H9 (cell line): ENCODE data around the gene MPZL1. TPM values are rescaled to one million over a fixed set of nuclear protein-coding genes. Genes with fewer than 3 reads are reported as not detected.

Source experiments
- DNase-seq: peaks from one replicate; pipeline ENCODE4 v3.0.0-alpha.2; 2017
- H2AFZ ChIP-seq: one replicate; pipeline ENCODE4 v1.6.1; 2013; ENCODE audit warnings: mild to moderate bottlenecking, low read length, control low read depth, moderate library complexity
- H2AK5ac ChIP-seq: 2 replicates; pipeline ENCODE4 v1.6.1; 2013; ENCODE audit warnings: low read length, control low read depth, mixed read lengths; ENCODE audit not compliant: insufficient read length
- H2BK120ac ChIP-seq: one replicate; pipeline ENCODE4 v1.6.1; 2013; ENCODE audit warnings: low read depth, mild to moderate bottlenecking, low read length, control low read depth, inconsistent platforms; ENCODE audit not compliant: poor library complexity, severe bottlenecking
- H2BK12ac ChIP-seq: 2 replicates; pipeline ENCODE4 v1.6.1; 2013; ENCODE audit warnings: low read length, control low read depth, mixed read lengths, low read depth; ENCODE audit not compliant: insufficient read length
- H2BK15ac ChIP-seq: 2 replicates; pipeline ENCODE4 v1.6.1; 2013; ENCODE audit warnings: low read depth, low read length, control low read depth
- H2BK20ac ChIP-seq: one replicate; pipeline ENCODE4 v1.6.1; 2013; ENCODE audit warnings: low read depth, mild to moderate bottlenecking, low read length, control low read depth, inconsistent platforms; ENCODE audit not compliant: poor library complexity, severe bottlenecking
- H2BK5ac ChIP-seq: 2 replicates; pipeline ENCODE4 v1.6.1; 2013; ENCODE audit warnings: low read length, control low read depth, mixed read lengths; ENCODE audit not compliant: insufficient read length
- H3K14ac ChIP-seq: 2 replicates; pipeline ENCODE4 v1.6.1; 2013; ENCODE audit warnings: low read length, control low read depth; ENCODE audit not compliant: insufficient read depth
- H3K18ac ChIP-seq: 2 replicates; pipeline ENCODE4 v1.6.1; 2013; ENCODE audit warnings: low read depth, mild to moderate bottlenecking, mixed read lengths, low read length, control low read depth; ENCODE audit not compliant: insufficient read length
- H3K23ac ChIP-seq: 2 replicates; pipeline ENCODE4 v1.6.1; 2013; ENCODE audit warnings: low read length, control low read depth, mixed read lengths, low read depth; ENCODE audit not compliant: insufficient read length
- H3K23me2 ChIP-seq: 2 replicates; pipeline ENCODE4 v1.6.1; 2013; ENCODE audit warnings: low read depth, mild to moderate bottlenecking, mixed read lengths, low read length, control low read depth; ENCODE audit not compliant: insufficient read length, poor library complexity, severe bottlenecking
- H3K27ac ChIP-seq: 2 replicates; pipeline ENCODE4 v1.5.1; 2013; ENCODE audit warnings: low read length, control low read depth, mixed read lengths, low read depth; ENCODE audit not compliant: insufficient read length
- H3K27me3 ChIP-seq: 2 replicates; pipeline ENCODE4 v1.6.1; 2013; ENCODE audit warnings: low read length, control low read depth, inconsistent platforms; ENCODE audit not compliant: insufficient read depth
- H3K4ac ChIP-seq: 2 replicates; pipeline ENCODE4 v1.6.1; 2013; ENCODE audit warnings: low read depth, mild to moderate bottlenecking, control low read depth, inconsistent platforms, low read length, moderate library complexity
- H3K4me1 ChIP-seq: 2 replicates; pipeline ENCODE4 v1.6.1; 2013; ENCODE audit warnings: low read length, control low read depth, inconsistent platforms; ENCODE audit not compliant: insufficient read depth
- H3K4me2 ChIP-seq: 2 replicates; pipeline ENCODE4 v1.6.1; 2013; ENCODE audit warnings: low read length, control low read depth, mixed read lengths; ENCODE audit not compliant: insufficient read length, insufficient read depth
- H3K56ac ChIP-seq: 2 replicates; pipeline ENCODE4 v1.6.1; 2013; ENCODE audit warnings: low read depth, mild to moderate bottlenecking, mixed read lengths, low read length, control low read depth; ENCODE audit not compliant: insufficient read length
- H3K79me1 ChIP-seq: 2 replicates; pipeline ENCODE4 v1.6.1; 2013; ENCODE audit warnings: low read depth, mild to moderate bottlenecking, moderate library complexity, low read length, control low read depth, inconsistent platforms; ENCODE audit not compliant: insufficient read depth, poor library complexity, severe bottlenecking
- H3K79me2 ChIP-seq: 2 replicates; pipeline ENCODE4 v1.6.1; 2013; ENCODE audit warnings: low read length, control low read depth, inconsistent platforms; ENCODE audit not compliant: insufficient read depth
- H3K9ac ChIP-seq: 2 replicates; pipeline ENCODE4 v1.6.1; 2013; ENCODE audit warnings: low read length, control low read depth, mixed read lengths; ENCODE audit not compliant: insufficient read length; ENCODE audit errors: extremely low read depth
- H3K9me3 ChIP-seq: one replicate; pipeline ENCODE4 v1.6.1; 2013; ENCODE audit warnings: low read depth, low read length, inconsistent platforms; ENCODE audit not compliant: control insufficient read depth
- H3T11ph ChIP-seq: one replicate; pipeline ENCODE4 v1.6.1; 2013; ENCODE audit warnings: mild to moderate bottlenecking, low read length, control low read depth, inconsistent platforms
- H4K20me1 ChIP-seq: one replicate; pipeline ENCODE4 v1.6.1; 2013; ENCODE audit not compliant: control insufficient read depth, insufficient read length, insufficient read depth
- H4K5ac ChIP-seq: 2 replicates; pipeline ENCODE4 v1.6.1; 2013; ENCODE audit warnings: low read depth, mild to moderate bottlenecking, mixed read lengths, low read length, control low read depth; ENCODE audit not compliant: insufficient read length
- H4K8ac ChIP-seq: replicated peaks from 2 replicates; pipeline ENCODE4 v1.6.1; 2013; ENCODE audit warnings: low read length, control low read depth, mixed read lengths, low read depth; ENCODE audit not compliant: insufficient read length
- H4K91ac ChIP-seq: 2 replicates; pipeline ENCODE4 v1.6.1; 2013; ENCODE audit warnings: low read depth, mild to moderate bottlenecking, moderate library complexity, mixed read lengths, low read length, control low read depth; ENCODE audit not compliant: insufficient read length
- H3K27ac Mint-ChIP-seq, 3 experiments: 2 replicates in 2 of 3; 3 replicates in 1 of 3; pipeline ENCODE4 v1.8.0; 2020 to 2021; ENCODE audit warnings: mixed read lengths in 3 of 3, mild to moderate bottlenecking in 1 of 3, moderate library complexity in 1 of 3
- H3K27me3 Mint-ChIP-seq: 2 replicates; pipeline ENCODE4 v1.8.0; 2021; ENCODE audit warnings: low read depth, mild to moderate bottlenecking, moderate library complexity, mixed read lengths
- H3K36me3 Mint-ChIP-seq, 3 experiments: 2 replicates in 2 of 3; 3 replicates in 1 of 3; pipeline ENCODE4 v1.8.0; 2020 to 2021; ENCODE audit warnings: low read depth in 3 of 3, mixed read lengths in 3 of 3; ENCODE audit not compliant: insufficient read depth in 1 of 3
- H3K4me1 Mint-ChIP-seq, 2 experiments: 2 replicates each; pipeline ENCODE4 v1.8.0; 2020; ENCODE audit warnings: mixed read lengths in 2 of 2
- H3K4me3 Mint-ChIP-seq, 2 experiments: 2 replicates in 1 of 2; 3 replicates in 1 of 2; pipeline ENCODE4 v1.8.0; 2020 to 2021; ENCODE audit warnings: mild to moderate bottlenecking in 2 of 2, mixed read lengths in 2 of 2, moderate library complexity in 1 of 2
- H3K9me3 Mint-ChIP-seq, 2 experiments: 2 replicates in 1 of 2; 3 replicates in 1 of 2; pipeline ENCODE4 v1.8.0; 2020; ENCODE audit warnings: mild to moderate bottlenecking in 2 of 2, mixed read lengths in 2 of 2, moderate library complexity in 1 of 2
- WGBS: extraction: QIAGEN DNeasy Blood & Tissue Kit; methylation state at CpG from one replicate; pipeline ENCODE4 v1.1.7; 2013; ENCODE audit warnings: missing lambda C conversion rate, low lambda C conversion rate, mixed read lengths; ENCODE audit not compliant: insufficient read length; ENCODE audit errors: extremely low coverage; 5-methylcytosine and 5-hydroxymethylcytosine counted together
- total RNA-seq: library from RNA; stranded (reverse); gene quantifications from 2 replicates; pipeline ENCODE4 v1.2.1, GENCODE V29; 2021
- TF ChIP-seq, protein P1 (sequence below): fragments of 200-600 bp; sonication (generic); conservative IDR thresholded peaks from 3 replicates; pipeline ENCODE4 v1.8.0; 2021; ENCODE audit warnings: antibody characterized with exemption, mild to moderate bottlenecking

The MPZL1 gene
- total RNA-seq, 1 experiment from 2014 or later = 60.7 TPM

GRCh38 chr1:167775178-167775577 lies 53.4 kb downstream of the MPZL1 start:
- no CpG with 5 or more reads among the region's 2 CpGs for WGBS
- Histone ChIP-seq H3K18ac (no peak overlapping the region), H3K23ac (no peak overlapping the region), H3K56ac (no peak overlapping the region), H3K27me3 (no peaks in the 10 kb centered on the region), H3K4me2 (no peak overlapping the region), H3K14ac (no peak overlapping the region), H4K20me1 (no peaks in the 10 kb centered on the region), H2BK5ac (no peak overlapping the region), H4K8ac (no peak overlapping the region), H3K79me1 (no peaks in the 10 kb centered on the region), H3K23me2 (no peaks in the 10 kb centered on the region), H3T11ph (no peak overlapping the region), H3K79me2 (no peaks in the 10 kb centered on the region), H4K5ac (no peak overlapping the region), H3K9me3 (no peaks in the 10 kb centered on the region), H2BK15ac (no peak overlapping the region), H2BK20ac (no peak overlapping the region), H2BK120ac (no peak overlapping the region), H3K27ac (no peak overlapping the region), H3K4ac (no peak overlapping the region), H3K4me1 (no peaks in the 10 kb centered on the region), H3K9ac (no peak overlapping the region), H2BK12ac (no peak overlapping the region), H2AFZ (no peak overlapping the region), H2AK5ac (no peak overlapping the region), H4K91ac (no peak overlapping the region)
- Mint-ChIP-seq H3K4me1 (peaks cover 2 to 6% of the 10 kb centered on the region in 2 experiments), H3K27me3 (peaks cover 27% of the 10 kb centered on the region), H3K9me3 (peaks cover 1 to 7% of the 10 kb centered on the region in 2 experiments; a peak in 2 of 5 replicates), H3K36me3 (peaks cover 47 to 67% (median 64%) of the 10 kb centered on the region in 3 experiments), H3K4me3 (no peak overlapping the region), H3K27ac (no peak overlapping the region)
- no peak for DNase-seq
- TF ChIP-seq, protein P1, sequence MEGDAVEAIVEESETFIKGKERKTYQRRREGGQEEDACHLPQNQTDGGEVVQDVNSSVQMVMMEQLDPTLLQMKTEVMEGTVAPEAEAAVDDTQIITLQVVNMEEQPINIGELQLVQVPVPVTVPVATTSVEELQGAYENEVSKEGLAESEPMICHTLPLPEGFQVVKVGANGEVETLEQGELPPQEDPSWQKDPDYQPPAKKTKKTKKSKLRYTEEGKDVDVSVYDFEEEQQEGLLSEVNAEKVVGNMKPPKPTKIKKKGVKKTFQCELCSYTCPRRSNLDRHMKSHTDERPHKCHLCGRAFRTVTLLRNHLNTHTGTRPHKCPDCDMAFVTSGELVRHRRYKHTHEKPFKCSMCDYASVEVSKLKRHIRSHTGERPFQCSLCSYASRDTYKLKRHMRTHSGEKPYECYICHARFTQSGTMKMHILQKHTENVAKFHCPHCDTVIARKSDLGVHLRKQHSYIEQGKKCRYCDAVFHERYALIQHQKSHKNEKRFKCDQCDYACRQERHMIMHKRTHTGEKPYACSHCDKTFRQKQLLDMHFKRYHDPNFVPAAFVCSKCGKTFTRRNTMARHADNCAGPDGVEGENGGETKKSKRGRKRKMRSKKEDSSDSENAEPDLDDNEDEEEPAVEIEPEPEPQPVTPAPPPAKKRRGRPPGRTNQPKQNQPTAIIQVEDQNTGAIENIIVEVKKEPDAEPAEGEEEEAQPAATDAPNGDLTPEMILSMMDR = no peak
